GM12878 (cell line): Measurements from ENCODE around the gene EMP1. TPM values are rescaled to one million over a fixed set of nuclear protein-coding genes. Genes with fewer than 3 reads are reported as not detected.
A peak's percentile ranks its signal among the peaks of the same experiment; 100 is the strongest.

Experiments
- ATAC-seq: fragments of 200-7000 bp; cut with Tn5 transposase; 3 replicates; pipeline ENCODE4 v1.9.1; 2020; ENCODE audit warnings: mild to moderate bottlenecking, moderate library complexity
- BruUV-seq: library from RNA; stranded (reverse); fragments of 400-500 nt; replicated peaks from 2 replicates; lab custom pipeline; 2021; lab: Mats Ljungman, UMichigan
- CTCF ChIA-PET: fragments of 300-600 bp; sonication (Branson Sonifier 250); formaldehyde crosslinking; extraction: SDS; loops from one replicate; lab custom pipeline; 2021; ENCODE audit warnings: inconsistent platforms; lab: Yijun Ruan, JAX
- POLR2A ChIA-PET: fragments of 350-600 bp; formaldehyde crosslinking; extraction: SDS; loops from one replicate; lab custom pipeline; 2021; ENCODE audit warnings: inconsistent platforms; lab: Charles Lee
- RAD21 ChIA-PET: fragments of 300-600 bp; sonication (Branson Sonifier 250); formaldehyde crosslinking; loops from one replicate; lab custom pipeline; 2023; ENCODE audit warnings: antibody characterized with exemption; ENCODE audit not compliant: unreplicated experiment; lab: Charles Lee
- SMC1A ChIA-PET: fragments of 300-600 bp; sonication (Branson Sonifier 250); formaldehyde crosslinking; loops from one replicate; lab custom pipeline; 2023; ENCODE audit not compliant: unreplicated experiment, uncharacterized antibody; lab: Charles Lee
- DNase-seq: peaks from one replicate; pipeline ENCODE4 v3.0.0-alpha.2; 2011; ENCODE audit warnings: low read depth, low spot score
- FAIRE-seq: peaks from 3 replicates; lab custom pipeline; 2011; peaks lifted over from hg19 to GRCh38; lab: Jason Lieb, UNC
- H2AFZ ChIP-seq: 2 replicates; pipeline ENCODE4 v1.6.0; 2011; ENCODE audit warnings: low read depth, low read length, control low read depth; ENCODE audit not compliant: control insufficient read depth
- H3K27ac ChIP-seq: 2 replicates; pipeline ENCODE4 v1.5.1; 2011; ENCODE audit warnings: control low read depth; ENCODE audit not compliant: control insufficient read depth, insufficient read depth
- H3K27me3 ChIP-seq, 2 experiments: replicated peaks in 1 of 2; 2 replicates each; pipeline versions ENCODE4 v1.6.0 to v1.6.1; 2011; ENCODE audit warnings: low read length in 1 of 2; ENCODE audit not compliant: control insufficient read depth in 2 of 2, insufficient read depth in 2 of 2
- H3K36me3 ChIP-seq, 2 experiments: 2 replicates each; pipeline ENCODE4 v1.5.1; 2011; ENCODE audit warnings: low read length in 1 of 2; ENCODE audit not compliant: control insufficient read depth in 2 of 2, insufficient read depth in 2 of 2
- H3K4me1 ChIP-seq: 2 replicates; pipeline ENCODE4 v1.6.1; 2011; ENCODE audit warnings: mild to moderate bottlenecking, low read length, moderate library complexity, mixed read lengths; ENCODE audit not compliant: control insufficient read depth, insufficient read depth
- H3K4me2 ChIP-seq: 2 replicates; pipeline ENCODE4 v1.6.0; 2011; ENCODE audit warnings: control low read depth; ENCODE audit not compliant: control insufficient read depth, insufficient read depth
- H3K4me3 ChIP-seq: fragments of 200-600 bp; sonication (generic); 2 replicates; pipeline ENCODE4 v1.5.1; 2016
- H3K79me2 ChIP-seq: 2 replicates; pipeline ENCODE4 v1.6.0; 2011; ENCODE audit warnings: low read length; ENCODE audit not compliant: control insufficient read depth, insufficient read depth
- H3K9ac ChIP-seq: 2 replicates; pipeline ENCODE4 v1.8.0; 2011; ENCODE audit warnings: low read length, control low read depth, mixed read lengths; ENCODE audit not compliant: control insufficient read depth, insufficient read depth
- H3K9me3 ChIP-seq: replicated peaks from 3 replicates; pipeline ENCODE4 v1.5.1; 2011; ENCODE audit warnings: mild to moderate bottlenecking, low read length; ENCODE audit not compliant: control insufficient read depth, insufficient read depth
- H4K20me1 ChIP-seq: 2 replicates; pipeline ENCODE4 v1.6.0; 2011; ENCODE audit not compliant: control insufficient read depth, insufficient read depth
- ASH2L ChIP-seq: fragments of 300-600, 200-600 bp; sonication (generic); IDR thresholded peaks from 2 replicates; pipeline ENCODE4 v1.6.1; 2017; ENCODE audit warnings: low read depth, mild to moderate bottlenecking, borderline replicate concordance
- BRCA1 ChIP-seq: IDR thresholded peaks from 2 replicates; pipeline ENCODE4 v1.6.1; 2011; ENCODE audit warnings: low read depth, low read length, improper control_type of control experiment
- CTCF ChIP-seq, 3 experiments: IDR thresholded peaks in 2 of 3; conservative IDR thresholded peaks in 1 of 3; 2 replicates each; pipeline ENCODE4 v1.5.1; 2011; ENCODE audit warnings: low read depth in 3 of 3, low read length in 3 of 3, mild to moderate bottlenecking in 3 of 3, control low read depth in 2 of 3, moderate library complexity in 2 of 3, inconsistent platforms in 1 of 3, mixed read lengths in 1 of 3; ENCODE audit not compliant: control insufficient read depth in 2 of 3, insufficient read depth in 1 of 3; ENCODE audit errors: extremely low read depth in 1 of 3
- HDAC6 ChIP-seq: fragments of 200-600 bp; sonication (generic); IDR thresholded peaks from one replicate; pipeline ENCODE4 v1.8.0; 2017; ENCODE audit warnings: antibody characterized with exemption; ENCODE audit not compliant: unreplicated experiment
- NFIC ChIP-seq: IDR thresholded peaks from 2 replicates; pipeline ENCODE4 v1.6.1; 2012; ENCODE audit warnings: low read depth, mild to moderate bottlenecking, inconsistent platforms, low read length, moderate library complexity
- TBL1XR1 ChIP-seq: IDR thresholded peaks from 2 replicates; pipeline ENCODE4 v1.6.1; 2012; ENCODE audit warnings: low read depth, low read length, improper control_type of control experiment
- WRNIP1 ChIP-seq: IDR thresholded peaks from 2 replicates; pipeline ENCODE4 v1.6.1; 2011; ENCODE audit warnings: low read depth, low read length, improper control_type of control experiment, borderline replicate concordance
- ZSCAN29 ChIP-seq: fragments of 450-650 bp; IDR thresholded peaks from 2 replicates; pipeline ENCODE4 v1.6.1; 2017; ENCODE audit warnings: mild to moderate bottlenecking, moderate library complexity
- WGBS: methylation state at CpG from one replicate; pipeline ENCODE4 v1.1.6; 2016; ENCODE audit warnings: low lambda C conversion rate; ENCODE audit not compliant: insufficient replicate concordance, insufficient coverage; ENCODE audit errors: missing lambda C conversion rate; 5-methylcytosine and 5-hydroxymethylcytosine counted together
- in situ Hi-C: fragments of 300-500 bp; cut with MboI; formaldehyde crosslinking; loops from 9 replicates; pipeline ENCODE4 v1.14.3; 2018; ENCODE audit warnings: mixed read lengths
- intact Hi-C: fragments of 100-400 bp; cut with micrococcal nuclease; formaldehyde crosslinking; loops from one replicate; pipeline ENCODE4 v1.14.2; 2022; ENCODE audit not compliant: unreplicated experiment
- polyA plus RNA-seq, 11 experiments: library from polyadenylated mRNA; depleted of rRNA in 4 of 11; unstranded in 6 of 11; stranded (reverse) in 5 of 11; fragments of >200 nt; fragmentation: Nextera tagmentation in 4 of 11; fragmentation: Illumina TruSeq in 1 of 11; extraction: Ambion mirVana in 4 of 11; extraction: Trizol in 1 of 11; gene quantifications; 1 replicate in 1 of 11; 2 replicates in 10 of 11; pipeline versions ENCODE4 v1.2.1 to v1.2.3, GENCODE V29; 2011 to 2016; ENCODE audit warnings: inconsistent platforms in 2 of 11, missing spikeins in 2 of 11, low read depth in 1 of 11
- total RNA-seq, 4 experiments: library from RNA; depleted of rRNA in 3 of 4; stranded (reverse); fragments of >200 nt in 3 of 4; fragmentation: Illumina TruSeq in 1 of 4; extraction: Trizol in 1 of 4; gene quantifications; 2 replicates each; pipeline versions ENCODE4 v1.2.1 to v1.2.3, GENCODE V29; 2013 to 2021
- TF ChIP-seq, protein P1 (sequence below): IDR thresholded peaks from 2 replicates; pipeline ENCODE4 v1.6.1; 2011; ENCODE audit warnings: mild to moderate bottlenecking, low read depth, low read length, moderate library complexity; ENCODE audit not compliant: insufficient replicate concordance

The EMP1 gene
- total and polyA plus RNA-seq, 10 of the 15 experiments (the other 5 are each of a cell fraction or from before 2014, with no cell fraction given), result 0.09 to 0.90 (median 0.25) TPM; not detected in 1

DNA sequence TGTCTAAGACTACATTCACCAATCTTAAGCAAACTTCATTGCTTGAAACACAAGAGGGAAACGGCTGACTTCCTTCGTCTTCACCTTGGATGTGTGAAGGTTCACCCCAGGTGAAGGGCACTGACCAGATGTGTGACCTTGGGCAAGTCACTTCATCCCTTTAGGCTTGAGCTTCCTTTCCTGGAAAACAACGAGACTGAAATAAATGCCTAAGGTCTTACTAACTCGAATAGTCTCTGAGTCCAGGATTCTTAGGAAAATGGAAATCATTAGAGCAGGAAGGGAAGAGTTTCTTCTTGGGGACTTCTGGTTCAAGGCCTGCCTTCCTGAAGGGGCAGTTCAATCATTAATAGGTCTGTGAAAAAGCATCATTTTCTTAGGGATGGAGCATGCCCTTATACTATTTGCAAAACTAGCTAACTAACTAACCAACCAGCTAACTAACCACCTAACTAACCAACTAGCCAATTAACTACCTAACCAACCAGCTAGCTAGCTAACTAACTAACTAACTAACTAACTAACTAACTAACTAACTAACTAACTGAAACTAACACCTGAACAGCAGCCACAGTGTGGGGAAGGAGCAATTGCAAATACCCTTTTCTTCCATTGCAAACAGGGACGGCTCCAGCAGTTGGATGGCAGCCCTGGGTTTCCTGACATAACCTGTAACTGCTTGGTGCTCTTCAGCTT, 31.5 kb upstream of the EMP1 start:
- no peaks in the 10 kb centered on the region for H3K4me1 ChIP-seq
- H3K4me3 ChIP-seq, result no peak overlapping the region
- SMC1A ChIA-PET, result interaction anchor here (1.1 kb wide), 1 partner anchor 16 kb away, joined by 4 read pairs; no protein-coding TSS in a partner anchor
- WGBS, result 33% methylated on average over 5 of the region's 5 CpGs
- TF ChIP-seq, protein P1, sequence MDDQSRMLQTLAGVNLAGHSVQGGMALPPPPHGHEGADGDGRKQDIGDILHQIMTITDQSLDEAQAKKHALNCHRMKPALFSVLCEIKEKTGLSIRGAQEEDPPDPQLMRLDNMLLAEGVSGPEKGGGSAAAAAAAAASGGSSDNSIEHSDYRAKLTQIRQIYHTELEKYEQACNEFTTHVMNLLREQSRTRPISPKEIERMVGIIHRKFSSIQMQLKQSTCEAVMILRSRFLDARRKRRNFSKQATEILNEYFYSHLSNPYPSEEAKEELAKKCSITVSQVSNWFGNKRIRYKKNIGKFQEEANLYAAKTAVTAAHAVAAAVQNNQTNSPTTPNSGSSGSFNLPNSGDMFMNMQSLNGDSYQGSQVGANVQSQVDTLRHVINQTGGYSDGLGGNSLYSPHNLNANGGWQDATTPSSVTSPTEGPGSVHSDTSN, result no peak
- TF ChIP-seq ZSCAN29 (no peak), WRNIP1 (no peak), ASH2L (no peak), TBL1XR1 (no peak), NFIC (no peak), HDAC6 (no peak), BRCA1 (no peak), CTCF (IDR thresholded peaks at IDR 0.05 in 2 of 3, conservative IDR thresholded peaks at IDR 0.05 in 1 of 3; ENCODE audit: control insufficient read depth in 2 of 3, extremely low read depth in 1 of 3, insufficient read depth in 1 of 3, low read depth in 3 of 3, low read length in 3 of 3) (no peak)
- no peaks in the 10 kb centered on the region for H4K20me1 ChIP-seq
- intact Hi-C loops, result no loop called here
- no peaks in the 10 kb centered on the region for H3K36me3 ChIP-seq
- peaks cover 2 to 7% of the 10 kb centered on the region in 2 experiments; a peak in 3 of 4 replicates for H3K27me3 ChIP-seq
- no TSS peak for BruUV-seq
- peak; percentile 31 for FAIRE-seq
- no peak overlapping the region for H3K27ac ChIP-seq
- H3K9me3 ChIP-seq, result no peaks in the 10 kb centered on the region; the same call in 2 of the 3 replicates
- no peaks in the 10 kb centered on the region for H3K79me2 ChIP-seq
- RAD21 ChIA-PET, result no interaction called here
- DNase-seq, result no peak
- ATAC-seq, result no peak
- no peak overlapping the region for H3K4me2 ChIP-seq
- POLR2A ChIA-PET, result no interaction called here
- CTCF ChIA-PET, result no interaction called here
- H2AFZ ChIP-seq, result no peak overlapping the region
- in situ Hi-C loops, result no loop called here
- H3K9ac ChIP-seq, result no peak overlapping the region
